ENCODE results near the gene CRYGC. TPM values are rescaled to one million over a fixed set of nuclear protein-coding genes. Genes with fewer than 3 reads are reported as not detected.

Gene CRYGC
- not detected in 2 replicates for total RNA-seq

GRCh38 chr2:208129744-208130711 is at the start of gene CRYGC:
TSS of gene CRYGC (minus strand) at chr2:208129828. CDS start at chr2:208129792, 36 bp downstream.

GRCh38 chr2:208163489-208163888 is 33.9 kb upstream of the CRYGC start, which contains the start of gene CRYGA:
TSS of gene CRYGA (minus strand) at chr2:208163589. CDS start at chr2:208163556, 33 bp downstream.

GRCh38 chr2:208146006-208146405 is 16.4 kb upstream of the CRYGC start, which contains the start of gene CRYGB:
TSS of gene CRYGB (minus strand) at chr2:208146158. CDS start at chr2:208146120, 38 bp downstream.

GRCh38 chr2:208124013-208124715 is 5.5 kb downstream of the CRYGC start, which contains the start of gene CRYGD:
TSS of gene CRYGD (minus strand) at chr2:208124524. CDS start at chr2:208124473, 51 bp downstream.

Other genes starting within 250 kb of the CRYGC start
- gene PLEKHM3, start 104.3 kb downstream of the CRYGC start, total RNA-seq = 11.1 and 12.9 TPM in 2 replicates
- gene CRYGD, start 5.3 kb downstream of the CRYGC start, total RNA-seq = not detected in 2 replicates
- not detected in 2 replicates for gene CRYGB, start 16.3 kb upstream of the CRYGC start, total RNA-seq
- gene CRYGA, start 33.8 kb upstream of the CRYGC start, total RNA-seq = not detected in 2 replicates
- gene C2orf80, start 60.2 kb upstream of the CRYGC start, total RNA-seq = not detected in 2 replicates
- 323 and 357 TPM in 2 replicates for gene IDH1, start 125.2 kb upstream of the CRYGC start, total RNA-seq
- gene PIKFYVE, start 136.4 kb upstream of the CRYGC start, total RNA-seq = 28.6 and 39.0 TPM in 2 replicates